ENCODE data around the gene PTK7.

- no peak for TF ChIP-seq CTCF (conservative IDR thresholded peaks at IDR 0.05; ENCODE audit: low read length)
- TF ChIP-seq EZH2phosphoT487 (IDR thresholded peaks at IDR 0.05; ENCODE audit: borderline replicate concordance, low read depth, low read length): no peak
Observed at GRCh38 chr6:43204271-43205105, 128.4 kb downstream of the PTK7 start.

Data from OCI-LY7 (cell line).